Osteocyte (in vitro differentiated cells): ENCODE measurements around the gene POMGNT1. TPM values are rescaled to one million over a fixed set of nuclear protein-coding genes. Genes with fewer than 3 reads are reported as not detected.
A peak's percentile ranks its signal among the peaks of the same experiment; 100 is the strongest.

Source experiments
- DNase-seq: peaks from one replicate; pipeline ENCODE4 v3.0.0; 2021; ENCODE audit warnings: mixed read lengths; ENCODE audit not compliant: unreplicated experiment; ENCODE audit errors: extremely low spot score
- H3K27ac Mint-ChIP-seq: one replicate; pipeline ENCODE4 v1.8.0; 2021; ENCODE audit warnings: mild to moderate bottlenecking, mixed read lengths; ENCODE audit not compliant: unreplicated experiment
- H3K27me3 Mint-ChIP-seq: one replicate; pipeline ENCODE4 v1.8.0; 2021; ENCODE audit warnings: mixed read lengths; ENCODE audit not compliant: unreplicated experiment
- H3K36me3 Mint-ChIP-seq: one replicate; pipeline ENCODE4 v1.8.0; 2021; ENCODE audit warnings: mixed read lengths; ENCODE audit not compliant: unreplicated experiment
- H3K4me1 Mint-ChIP-seq: one replicate; pipeline ENCODE4 v1.8.0; 2021; ENCODE audit warnings: mixed read lengths; ENCODE audit not compliant: unreplicated experiment
- H3K4me3 Mint-ChIP-seq: one replicate; pipeline ENCODE4 v1.8.0; 2021; ENCODE audit warnings: mild to moderate bottlenecking, moderate library complexity, mixed read lengths; ENCODE audit not compliant: unreplicated experiment
- H3K9me3 Mint-ChIP-seq: one replicate; pipeline ENCODE4 v1.8.0; 2021; ENCODE audit warnings: mixed read lengths; ENCODE audit not compliant: unreplicated experiment
- total RNA-seq: library from RNA; stranded (reverse); gene quantifications from 2 replicates; pipeline ENCODE4 v1.2.1, GENCODE V29; 2021
- TF ChIP-seq, protein P1 (sequence below): fragments of 200-600 bp; sonication (generic); IDR thresholded peaks from 2 replicates; pipeline ENCODE4 v1.5.0; 2021; ENCODE audit warnings: antibody characterized with exemption, mild to moderate bottlenecking, moderate library complexity

Gene POMGNT1
- total RNA-seq, 1 donor from 2014 or later: 88.9 TPM

DNA sequence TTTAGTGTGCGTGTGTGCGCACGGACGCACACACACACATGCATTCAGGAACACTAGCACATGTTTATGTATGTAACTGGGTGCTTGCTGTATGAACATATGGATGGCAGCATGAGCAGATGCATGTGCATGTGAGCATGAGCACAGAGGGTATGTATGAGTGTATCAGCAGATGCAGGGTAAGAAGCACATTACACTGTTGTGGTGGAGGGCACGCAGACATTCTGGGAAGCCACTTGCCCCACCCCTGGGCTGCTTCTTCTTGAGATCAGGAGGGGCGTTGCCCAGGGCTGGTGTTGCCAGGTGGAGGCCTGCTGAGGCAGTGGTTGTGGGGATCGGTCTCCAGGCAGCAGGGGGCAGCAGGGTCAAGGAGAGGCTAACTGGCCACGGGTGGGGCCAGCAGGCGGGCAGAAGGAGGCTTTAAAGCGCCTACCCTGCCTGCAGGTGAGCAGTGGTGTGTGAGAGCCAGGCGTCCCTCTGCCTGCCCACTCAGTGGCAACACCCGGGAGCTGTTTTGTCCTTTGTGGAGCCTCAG lies 18.1 kb downstream of the POMGNT1 start:
- no peak overlapping the region for H3K4me3 Mint-ChIP-seq
- TF ChIP-seq, protein P1, sequence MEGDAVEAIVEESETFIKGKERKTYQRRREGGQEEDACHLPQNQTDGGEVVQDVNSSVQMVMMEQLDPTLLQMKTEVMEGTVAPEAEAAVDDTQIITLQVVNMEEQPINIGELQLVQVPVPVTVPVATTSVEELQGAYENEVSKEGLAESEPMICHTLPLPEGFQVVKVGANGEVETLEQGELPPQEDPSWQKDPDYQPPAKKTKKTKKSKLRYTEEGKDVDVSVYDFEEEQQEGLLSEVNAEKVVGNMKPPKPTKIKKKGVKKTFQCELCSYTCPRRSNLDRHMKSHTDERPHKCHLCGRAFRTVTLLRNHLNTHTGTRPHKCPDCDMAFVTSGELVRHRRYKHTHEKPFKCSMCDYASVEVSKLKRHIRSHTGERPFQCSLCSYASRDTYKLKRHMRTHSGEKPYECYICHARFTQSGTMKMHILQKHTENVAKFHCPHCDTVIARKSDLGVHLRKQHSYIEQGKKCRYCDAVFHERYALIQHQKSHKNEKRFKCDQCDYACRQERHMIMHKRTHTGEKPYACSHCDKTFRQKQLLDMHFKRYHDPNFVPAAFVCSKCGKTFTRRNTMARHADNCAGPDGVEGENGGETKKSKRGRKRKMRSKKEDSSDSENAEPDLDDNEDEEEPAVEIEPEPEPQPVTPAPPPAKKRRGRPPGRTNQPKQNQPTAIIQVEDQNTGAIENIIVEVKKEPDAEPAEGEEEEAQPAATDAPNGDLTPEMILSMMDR: no peak
- H3K27me3 Mint-ChIP-seq: no peaks in the 10 kb centered on the region
- DNase-seq: no peak
- no peaks in the 10 kb centered on the region for H3K36me3 Mint-ChIP-seq
- H3K9me3 Mint-ChIP-seq: no peaks in the 10 kb centered on the region
- H3K4me1 Mint-ChIP-seq: peaks cover 34% of the 10 kb centered on the region
- no peak overlapping the region for H3K27ac Mint-ChIP-seq

GRCh38 chr1:46179138-46180081 lies 18.8 kb downstream of the POMGNT1 start:
- H3K9me3 Mint-ChIP-seq: no peaks in the 10 kb centered on the region
- DNase-seq: peak; percentile 89
- H3K4me1 Mint-ChIP-seq: peaks cover 33% of the 10 kb centered on the region
- TF ChIP-seq, protein P1: peak; percentile 93
- H3K27ac Mint-ChIP-seq: no peak overlapping the region
- H3K36me3 Mint-ChIP-seq: no peaks in the 10 kb centered on the region
- H3K4me3 Mint-ChIP-seq: no peak overlapping the region
- H3K27me3 Mint-ChIP-seq: no peaks in the 10 kb centered on the region

- Mint-ChIP-seq H3K9me3 (no peaks in the 10 kb centered on the region), H3K36me3 (no peaks in the 10 kb centered on the region), H3K4me1 (peaks cover 13% of the 10 kb centered on the region), H3K27me3 (no peaks in the 10 kb centered on the region), H3K27ac (no peak within 1 kb of the TSS), H3K4me3 (no peak within 1 kb of the TSS)
- TF ChIP-seq, protein P1: no peak
- DNase-seq: no peak
Observed at GRCh38 chr1:46176211-46176865, 21.9 kb downstream of the POMGNT1 start, which contains the start of gene P3R3URF. Gene P3R3URF, minus strand, starts transcription at chr1:46176488. Its CDS starts 17 bp downstream, at chr1:46176471.

DNA sequence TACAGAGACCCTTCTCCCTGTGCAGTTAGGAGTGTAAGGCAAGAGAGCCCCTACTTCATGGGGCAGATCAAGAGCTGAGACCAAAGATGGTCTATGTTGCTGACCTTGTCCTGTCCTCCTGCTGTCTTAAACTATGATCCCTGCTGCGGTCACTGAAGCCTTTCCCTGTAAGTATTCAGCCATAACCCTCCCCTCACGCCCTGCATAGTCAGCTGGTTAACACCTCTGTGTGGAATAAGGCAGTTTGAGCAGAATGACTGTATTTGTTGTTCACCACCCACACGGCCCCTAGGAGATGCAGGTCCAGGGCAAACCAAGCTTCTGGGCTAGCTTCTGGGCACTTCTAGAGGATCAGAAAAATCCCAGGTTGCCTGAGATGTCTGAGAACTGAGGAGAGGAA lies 23.0 kb downstream of the POMGNT1 start:
- no peaks in the 10 kb centered on the region for H3K36me3 Mint-ChIP-seq
- no peak overlapping the region for H3K27ac Mint-ChIP-seq
- DNase-seq: no peak
- H3K4me1 Mint-ChIP-seq: peaks cover 14% of the 10 kb centered on the region
- H3K27me3 Mint-ChIP-seq: no peaks in the 10 kb centered on the region
- TF ChIP-seq, protein P1: no peak
- H3K9me3 Mint-ChIP-seq: no peaks in the 10 kb centered on the region
- H3K4me3 Mint-ChIP-seq: no peak overlapping the region
